G401.6 (cell line): ENCODE results near the gene GPX4.
"Not testable (repeated sequence)": the region's sequence is repeated elsewhere in the genome, so short reads cannot be mapped to it uniquely, and the experiment has no call there.

Experiments
- FAIRE-seq: peaks from 2 replicates; lab custom pipeline; 2012; peaks lifted over from hg19 to GRCh38; lab: Jason Lieb, UNC

The GPX4 gene

GRCh38 chr19:1113986-1114483 lies 10.2 kb downstream of the GPX4 start:
- no peak for FAIRE-seq

GRCh38 chr19:1114728-1115127 lies 10.9 kb downstream of the GPX4 start:
- FAIRE-seq: not testable (repeated sequence)

- no peak for FAIRE-seq
Measured at GRCh38 chr19:1115646-1116420, 12.0 kb downstream of the GPX4 start.

- no peak for FAIRE-seq
Measured at GRCh38 chr19:1116726-1117581, 13.2 kb downstream of the GPX4 start.

GRCh38 chr19:1117654-1118053 lies 13.9 kb downstream of the GPX4 start:
- no peak for FAIRE-seq

GRCh38 chr19:1118999-1119398 lies 15.2 kb downstream of the GPX4 start:
- FAIRE-seq: no peak

- no peak for FAIRE-seq
Measured at GRCh38 chr19:1119475-1120217, 15.9 kb downstream of the GPX4 start.

DNA sequence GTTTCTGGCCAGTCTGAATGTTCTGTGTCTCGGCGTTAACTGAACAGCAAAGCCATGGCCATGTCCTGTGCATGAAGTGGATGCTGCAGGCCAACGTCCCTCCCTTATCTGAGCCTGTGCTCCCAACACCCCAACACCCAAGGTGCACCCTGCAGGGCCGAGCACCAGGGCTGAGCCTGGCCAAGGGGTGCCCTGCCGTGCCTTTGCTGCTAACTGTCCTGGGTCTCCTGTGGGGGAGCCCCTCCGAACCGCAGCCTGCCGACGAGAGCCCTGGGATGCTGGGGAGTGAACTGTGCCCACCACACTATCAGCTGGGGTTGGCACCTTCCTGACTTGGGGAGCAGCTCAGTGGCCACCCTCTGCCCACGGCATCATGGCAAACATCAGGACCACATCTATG lies 17.6 kb downstream of the GPX4 start:
- no peak for FAIRE-seq

GRCh38 chr19:1122021-1122971 lies 18.5 kb downstream of the GPX4 start:
- FAIRE-seq: no peak

DNA sequence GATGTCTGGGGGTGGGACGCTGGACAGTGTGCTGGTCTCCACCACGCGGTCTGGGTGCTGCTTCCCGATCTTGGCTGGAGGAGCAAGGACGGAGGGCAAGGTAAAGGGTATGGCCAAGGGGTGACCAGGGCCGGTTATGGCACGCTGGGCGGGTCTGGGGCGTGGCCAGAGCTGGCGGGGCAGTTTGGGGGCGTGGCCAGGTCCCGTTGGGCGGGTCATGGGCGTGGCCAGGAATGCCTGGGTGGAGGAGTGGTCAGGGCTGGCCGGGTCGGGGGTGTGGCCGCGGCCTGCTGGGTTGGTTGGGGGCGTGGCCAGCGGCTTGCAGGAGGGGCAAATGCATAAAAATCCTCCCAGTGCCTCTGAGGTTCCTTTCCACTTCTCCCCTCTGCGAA lies 19.2 kb downstream of the GPX4 start:
- peak; percentile 34 for FAIRE-seq

DNA sequence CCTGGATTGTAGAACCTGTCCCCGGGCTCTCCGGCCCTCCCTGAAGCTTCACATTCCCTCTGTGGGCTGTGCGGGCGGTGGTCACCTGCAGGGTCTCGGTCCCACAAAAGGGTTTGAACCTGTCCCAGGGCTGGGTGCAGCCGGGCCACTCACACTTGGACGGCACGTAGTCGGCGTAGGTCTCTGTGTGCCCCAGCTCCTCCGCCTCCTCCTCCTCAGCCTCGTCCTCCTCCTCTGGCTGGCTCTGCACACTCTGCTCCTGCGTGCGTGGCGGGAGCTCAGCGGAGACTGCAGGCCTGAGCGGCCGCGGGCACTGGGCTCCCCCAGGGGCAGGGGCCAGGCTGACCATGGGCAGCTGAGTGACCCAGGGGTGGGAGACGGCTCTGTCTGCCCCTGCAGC lies 19.6 kb downstream of the GPX4 start:
- FAIRE-seq: no peak

DNA sequence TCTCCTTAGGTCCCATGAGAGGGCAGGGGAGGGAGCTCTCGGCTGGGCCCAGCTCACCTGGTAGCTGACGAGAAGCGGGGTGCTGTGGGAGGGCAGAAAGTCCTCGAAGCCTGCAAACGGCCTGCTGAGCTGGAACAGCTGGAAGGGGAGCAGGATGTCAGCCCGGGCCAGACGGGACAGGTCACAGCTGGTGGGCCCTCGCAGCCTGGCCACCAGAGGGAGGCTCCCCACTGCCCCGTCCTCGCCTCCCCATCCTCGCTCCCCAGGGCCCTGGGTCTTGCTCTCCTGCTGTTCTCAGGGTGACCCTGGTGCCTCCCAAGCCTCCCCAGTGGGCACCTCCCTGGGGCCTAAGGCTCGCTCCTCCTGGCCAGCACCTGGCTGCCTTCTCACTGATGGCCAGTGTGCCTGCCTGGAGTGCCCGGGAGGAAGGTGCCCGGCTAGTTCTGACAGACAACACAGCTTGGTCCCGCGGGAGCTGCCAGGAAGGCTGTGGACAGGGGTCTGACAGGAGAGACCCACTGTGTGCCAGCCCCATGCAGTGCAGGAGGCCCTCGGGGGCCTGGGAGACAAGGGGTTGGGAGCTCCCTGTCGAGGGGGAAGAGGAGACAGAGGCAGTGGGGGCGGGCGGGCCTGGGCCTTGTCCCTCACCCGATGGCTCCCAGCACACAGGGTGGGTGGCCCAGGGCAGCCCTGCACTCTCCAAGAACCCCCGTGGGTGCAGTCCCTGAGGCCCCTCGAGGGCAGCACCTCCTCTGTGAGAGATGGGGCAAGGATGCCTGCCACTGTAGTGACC lies 20.3 kb downstream of the GPX4 start:
- no peak for FAIRE-seq

DNA sequence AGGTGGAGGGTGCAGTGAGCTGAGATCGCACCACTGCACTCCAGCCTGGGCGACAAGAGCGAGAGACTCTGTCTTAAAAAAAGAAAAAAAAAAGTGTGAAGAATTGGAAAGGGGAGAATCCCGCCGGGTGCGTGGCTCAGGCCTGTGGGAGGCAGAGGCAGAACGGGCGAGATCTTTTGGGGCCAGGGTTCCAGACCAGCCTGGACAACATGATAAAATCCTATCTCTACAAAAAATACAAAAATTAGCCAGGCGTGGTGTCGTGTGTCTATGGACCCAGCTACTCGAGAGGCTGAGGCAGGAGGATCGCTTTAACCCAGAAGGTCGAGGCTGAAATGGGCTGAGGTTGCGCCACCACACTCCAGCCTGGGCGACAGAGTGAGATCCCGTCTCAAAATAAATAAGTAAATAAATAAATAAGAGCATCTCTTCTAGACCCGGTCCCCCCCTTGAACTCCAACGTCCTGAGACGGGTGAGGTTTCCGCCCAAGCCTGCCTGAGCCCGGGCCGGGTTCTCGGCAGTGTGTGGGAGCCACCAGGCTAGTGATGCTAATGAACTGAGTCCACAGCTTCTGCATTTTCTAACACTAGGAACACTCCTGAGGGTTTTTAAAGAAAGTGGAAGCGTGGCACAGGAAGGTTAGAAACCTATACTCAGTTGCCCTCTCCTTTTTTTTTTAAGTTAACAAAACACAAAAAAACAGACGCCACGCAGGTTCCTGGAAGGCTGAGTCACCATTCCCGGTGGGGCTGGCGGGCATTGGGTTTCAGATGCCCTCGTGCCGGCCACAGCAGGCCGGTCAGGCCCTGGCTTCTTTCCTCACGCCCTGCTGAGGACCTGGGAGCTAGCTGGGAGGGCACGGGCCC lies 22.0 kb downstream of the GPX4 start:
- FAIRE-seq: no peak

DNA sequence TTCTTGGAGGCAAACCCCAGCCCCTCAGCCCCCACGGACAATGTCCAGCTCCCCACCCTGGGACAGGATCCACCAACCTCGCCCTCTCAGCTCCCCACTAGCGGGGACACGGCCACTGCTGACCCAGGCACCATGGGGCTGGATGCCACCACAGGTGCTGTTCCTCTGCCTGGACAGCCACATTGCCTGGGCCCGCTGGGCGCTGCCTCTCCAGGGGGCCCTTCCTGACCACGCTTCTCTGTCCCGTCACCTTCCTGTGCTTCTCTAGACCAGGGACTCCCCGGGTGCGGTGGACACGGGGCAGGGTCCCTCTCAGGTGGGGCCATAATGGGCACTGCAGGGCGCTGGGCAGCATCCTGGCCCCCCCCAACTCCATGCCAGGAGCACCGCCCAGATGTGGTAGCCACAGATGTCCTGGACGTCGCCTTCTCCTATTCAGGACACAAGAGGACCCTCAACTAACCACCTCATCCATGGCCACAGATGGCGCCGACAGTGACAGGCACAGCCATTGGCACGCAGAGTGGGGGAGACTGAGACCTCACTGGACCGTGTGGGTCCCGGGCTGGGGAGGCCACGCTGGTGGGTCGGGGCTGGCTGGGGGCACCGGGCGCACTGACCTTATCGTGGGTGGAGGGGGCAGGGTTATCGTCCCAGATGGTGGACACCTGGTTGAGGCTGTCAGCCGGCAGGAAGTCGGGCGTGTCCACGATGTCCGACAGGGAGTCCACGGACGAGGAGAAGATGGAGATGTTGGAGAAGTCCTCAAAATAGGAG lies 23.4 kb downstream of the GPX4 start:
- no peak for FAIRE-seq

DNA sequence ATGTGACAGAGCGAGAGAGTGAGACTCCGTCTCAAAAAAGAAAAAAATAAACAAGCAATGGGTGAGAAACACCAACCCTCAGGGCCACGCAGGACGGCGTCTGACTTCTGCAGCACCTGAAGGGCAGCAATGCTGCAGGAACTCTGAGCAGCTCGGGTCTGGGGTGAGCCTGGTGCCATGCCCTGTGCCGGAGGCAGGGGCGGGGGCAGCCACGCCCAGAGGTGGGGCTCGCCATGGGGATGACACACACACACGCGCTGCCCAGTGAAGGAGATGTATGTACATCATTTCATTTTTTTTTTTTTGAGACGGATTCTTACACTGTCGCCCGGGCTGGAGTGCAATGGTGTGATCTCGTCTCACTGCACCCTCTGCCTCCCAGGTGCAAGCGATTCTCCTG lies 24.3 kb downstream of the GPX4 start:
- no peak for FAIRE-seq

DNA sequence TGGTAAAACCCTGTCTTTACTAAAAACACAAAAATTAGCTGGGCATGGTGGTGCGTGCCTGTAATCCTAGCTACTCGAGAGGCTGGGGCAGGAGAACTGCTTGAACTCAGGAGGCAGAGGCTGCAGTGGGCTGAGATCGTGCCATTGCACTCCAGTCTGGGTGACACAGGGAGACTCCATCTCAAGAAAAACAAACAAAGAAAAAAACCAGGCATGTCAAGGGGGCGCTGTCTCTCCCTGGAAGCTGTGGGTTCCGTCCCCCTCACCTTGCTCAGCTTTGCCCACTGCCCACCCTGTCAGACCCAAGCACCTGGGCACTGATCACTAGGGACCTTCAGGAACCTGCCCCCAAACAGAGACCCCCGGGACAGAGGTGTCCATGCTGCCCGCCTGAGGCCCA lies 25.3 kb downstream of the GPX4 start:
- FAIRE-seq: not testable (repeated sequence)

- FAIRE-seq: no peak
Measured at GRCh38 chr19:1129535-1129934, 25.7 kb downstream of the GPX4 start.

DNA sequence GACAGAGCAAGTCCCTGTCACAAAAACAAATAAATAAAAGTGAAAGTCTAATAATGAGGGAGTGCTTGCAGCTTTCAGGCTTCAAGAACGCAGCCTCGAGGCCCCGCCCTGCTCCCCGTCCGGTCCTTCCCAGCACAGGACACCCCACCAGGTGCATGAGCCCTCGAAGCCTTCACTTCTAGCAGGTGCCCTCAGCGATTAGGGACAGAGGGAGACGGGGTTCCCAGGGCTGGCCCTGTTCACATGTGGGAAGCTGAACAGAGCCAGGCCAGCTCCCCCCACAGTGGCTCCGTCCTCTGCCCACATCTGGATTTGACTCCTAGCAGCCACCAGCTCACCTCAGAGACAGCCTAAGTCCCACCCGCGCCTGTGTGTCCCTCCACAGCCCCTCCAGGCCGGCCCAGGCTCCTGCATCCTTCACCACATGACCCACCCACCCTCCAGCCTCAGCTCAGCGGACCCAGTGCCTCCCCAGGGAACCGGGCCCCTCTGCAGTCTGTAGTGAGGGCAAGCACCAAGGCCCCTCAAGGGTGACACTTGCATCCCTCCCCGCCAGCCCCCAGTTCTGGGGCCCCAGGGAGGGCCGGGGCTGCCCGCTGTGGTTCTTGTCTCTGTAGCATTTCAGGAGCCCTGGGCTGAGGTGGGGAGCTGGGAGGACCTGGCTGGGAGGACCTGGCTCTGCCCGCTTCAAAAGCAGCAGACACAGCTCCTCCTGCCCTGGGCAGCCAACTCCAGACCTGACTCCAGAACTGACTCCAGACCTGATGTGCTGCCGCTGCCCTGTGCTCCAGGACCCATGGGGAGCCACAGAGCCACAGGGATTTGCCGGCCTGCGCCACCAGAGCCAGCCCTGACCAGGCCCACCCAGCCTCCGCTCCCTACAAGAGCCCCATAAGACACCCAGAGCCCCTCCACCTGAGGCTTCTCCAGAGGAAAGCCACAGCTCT lies 27.2 kb downstream of the GPX4 start:
- FAIRE-seq: no peak
